ENCODE data around the gene MCIDAS. TPM values are rescaled to one million over a fixed set of nuclear protein-coding genes. Genes with fewer than 3 reads are reported as not detected.

MCIDAS gene
- total RNA-seq, 1 experiment from 2014 or later, result 6.4 TPM

DNA sequence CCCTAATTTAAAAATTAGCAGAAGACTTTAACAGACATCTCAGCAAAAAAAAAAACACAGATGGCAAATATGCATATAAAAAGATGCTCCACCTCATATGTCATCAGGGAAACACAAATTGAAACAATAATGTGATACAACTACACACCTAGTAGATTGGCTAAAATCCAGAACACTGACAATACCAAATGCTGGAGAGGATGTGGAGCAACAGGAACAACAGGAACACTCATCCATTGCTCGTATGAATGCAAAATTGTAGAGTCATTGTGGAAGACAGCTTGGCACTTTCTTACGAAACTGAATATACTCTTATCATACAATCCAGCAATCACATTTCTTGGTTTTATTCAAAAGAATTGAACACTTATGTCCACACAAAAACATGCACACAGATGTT is 22.1 kb downstream of the MCIDAS start (continued):
- TF ChIP-seq POLR2AphosphoS5 (IDR thresholded peaks at IDR 0.05; ENCODE audit: low read depth, low read length) (no peak), JUND (IDR thresholded peaks at IDR 0.05) (no peak), CBX3 (IDR thresholded peaks at IDR 0.05; ENCODE audit: low read depth) (no peak), SP1 (IDR thresholded peaks at IDR 0.05; ENCODE audit: low read depth) (no peak), ZBTB33 (IDR thresholded peaks at IDR 0.05; ENCODE audit: extremely low read depth, insufficient replicate concordance, low read length) (no peak)

DNA sequence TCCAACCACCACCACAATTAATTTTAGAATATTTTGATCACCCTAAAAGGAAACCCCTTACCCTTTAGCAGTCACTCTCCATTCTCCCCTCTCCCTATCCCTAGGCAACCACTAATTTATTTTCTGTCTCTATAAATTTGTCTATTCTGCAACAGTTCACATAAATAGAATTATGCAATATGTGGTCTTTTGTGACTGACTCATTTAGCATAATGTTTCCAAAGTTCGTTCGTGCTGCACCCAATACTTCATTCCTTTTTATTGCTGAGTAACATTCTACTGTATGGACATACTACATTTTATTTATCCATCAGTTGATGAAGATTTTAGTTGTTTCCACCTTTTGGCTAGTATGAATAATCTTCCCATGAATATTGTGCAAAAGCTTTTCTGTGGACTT is 36.0 kb downstream of the MCIDAS start:
- no peak overlapping the region for H3K4me3 ChIP-seq (replicated peaks in 1 of 2; ENCODE audit: low read depth in 1 of 2, low read length in 2 of 2)
- no peak overlapping the region for H3K4me2 ChIP-seq (ENCODE audit: low read length)
- no peaks in the 10 kb centered on the region for H4K20me1 ChIP-seq (ENCODE audit: insufficient read depth)
- intact Hi-C loops (cut with micrococcal nuclease), result no loop called here
- ChIA-PET RAD21 (ENCODE audit: low non-redundant PET in 1 of 2, low total read pairs in 2 of 2, uncharacterized antibody in 2 of 2, unreplicated experiment in 2 of 2) (no interaction called here), CTCF (interaction anchor here (0.7 kb wide), 1 partner anchor 14 kb away, joined by 4 read pairs; no protein-coding TSS in a partner anchor), POLR2A (interaction anchor here (1.1 kb wide), 1 partner anchor 35 kb away, joined by 3 read pairs; no protein-coding TSS in a partner anchor)
- TF ChIP-seq ZNF274 (IDR thresholded peaks at IDR 0.05; ENCODE audit: low read depth, low read length) (no peak), JUND (IDR thresholded peaks at IDR 0.05) (no peak), POLR2AphosphoS5 (IDR thresholded peaks at IDR 0.05; ENCODE audit: low read depth, low read length) (no peak), ATF3 (IDR thresholded peaks at IDR 0.05) (no peak), ZBTB33 (IDR thresholded peaks at IDR 0.05; ENCODE audit: extremely low read depth, insufficient replicate concordance, low read length) (no peak), EZH2 (IDR thresholded peaks at IDR 0.05) (no peak), CBX3 (IDR thresholded peaks at IDR 0.05; ENCODE audit: low read depth) (no peak), YY1 (IDR thresholded peaks at IDR 0.05; ENCODE audit: extremely low read depth, insufficient replicate concordance, low read depth, low read length) (no peak)
- ATAC-seq (no peak), DNase-seq (ENCODE audit: low read depth, low spot score) (no peak)
- no peak overlapping the region for H2AFZ ChIP-seq (ENCODE audit: low read depth, low read length, poor library complexity, severe bottlenecking)
- H3K9ac ChIP-seq (ENCODE audit: low read length), result no peak overlapping the region
- no TSS peak for BruUV-seq (replicated peaks)
- H3K27me3 ChIP-seq (ENCODE audit: insufficient read depth, low read length), result no peaks in the 10 kb centered on the region
- H3K4me1 ChIP-seq (ENCODE audit: control insufficient read depth in 1 of 2, insufficient read depth in 2 of 2, low read length in 2 of 2), result no peaks in the 10 kb centered on the region
- no peaks in the 10 kb centered on the region for H3K9me3 ChIP-seq (ENCODE audit: control insufficient read depth in 1 of 2, insufficient read depth in 1 of 2, low read depth in 1 of 2, low read length in 2 of 2)
- no peaks in the 10 kb centered on the region for H3K79me2 ChIP-seq (ENCODE audit: insufficient read depth, low read length)
- H3K36me3 ChIP-seq (ENCODE audit: control insufficient read depth in 1 of 2, insufficient read depth in 2 of 2, low read length in 2 of 2), result no peaks in the 10 kb centered on the region
- no peak overlapping the region for H3K27ac ChIP-seq (ENCODE audit: low read depth, low read length)
- no peaks in the 10 kb centered on the region for H3K9me2 ChIP-seq (ENCODE audit: insufficient read depth)

Data from HCT116 (cell line).